K562 (cell line): ENCODE results near the gene TMEM184B. TPM values are rescaled to one million over a fixed set of nuclear protein-coding genes. Genes with fewer than 3 reads are reported as not detected.

Experiments used
- ARID2 ChIP-seq: fragments of 450-650 bp; IDR thresholded peaks from 2 replicates; pipeline ENCODE4 v1.6.1; 2017; ENCODE audit warnings: antibody characterized with exemption, mild to moderate bottlenecking
- BCOR ChIP-seq: fragments of 450-650 bp; IDR thresholded peaks from 2 replicates; pipeline ENCODE4 v1.6.1; 2016
- CBX5 ChIP-seq: IDR thresholded peaks from 2 replicates; pipeline ENCODE4 v1.6.1; 2014; ENCODE audit warnings: low read depth, borderline replicate concordance
- EP400 ChIP-seq: fragments of 450-650 bp; IDR thresholded peaks from 2 replicates; pipeline ENCODE4 v1.6.1; 2017; ENCODE audit warnings: antibody characterized with exemption, mild to moderate bottlenecking, moderate library complexity
- SAFB2 ChIP-seq: fragments of 200-400 bp; formaldehyde crosslinking; IDR thresholded peaks from 2 replicates; pipeline ENCODE4 v1.6.1; 2018; ENCODE audit warnings: borderline replicate concordance, low read length, low read depth, moderate library complexity; ENCODE audit not compliant: severe bottlenecking
- TAF7 ChIP-seq: fragments of 450-650 bp; IDR thresholded peaks from 2 replicates; pipeline ENCODE4 v1.6.1; 2016; ENCODE audit warnings: missing genetic modification characterization, missing compliant biosample characterization
- ZNF384 ChIP-seq: IDR thresholded peaks from 2 replicates; pipeline ENCODE4 v1.6.1; 2012; ENCODE audit warnings: low read depth, low read length, improper control_type of control experiment
- ZNF583 ChIP-seq: fragments of 250-450 bp; sonication (Bioruptor Pico); IDR thresholded peaks from 2 replicates; pipeline ENCODE4 v1.4.0; 2020
- polyA plus RNA-seq, 8 experiments: library from polyadenylated mRNA; depleted of rRNA in 4 of 8; stranded (reverse) in 5 of 8; unstranded in 3 of 8; fragments of >200 nt; fragmentation: Nextera tagmentation in 2 of 8; fragmentation: Illumina TruSeq in 1 of 8; extraction: Ambion mirVana in 2 of 8; extraction: Trizol in 1 of 8; gene quantifications; 2 replicates each; pipeline versions ENCODE4 v1.2.1 to v1.2.3, GENCODE V29; 2011 to 2014; ENCODE audit warnings: inconsistent platforms in 1 of 8, missing spikeins in 1 of 8
- total RNA-seq, 7 experiments: library from RNA; depleted of rRNA in 6 of 7; stranded (reverse); fragments of >200 nt in 6 of 7; fragmentation: Illumina TruSeq in 2 of 7; extraction: Trizol in 2 of 7; gene quantifications; 2 replicates each; pipeline versions ENCODE4 v1.2.1 to v1.2.3, GENCODE V29; 2011 to 2021; ENCODE audit warnings: low replicate concordance in 1 of 7
- TF ChIP-seq, protein P1 (sequence below): fragments of 250-450 bp; sonication (Bioruptor Pico); IDR thresholded peaks from 2 replicates; pipeline ENCODE4 v1.9.0; 2021; ENCODE audit warnings: mild to moderate bottlenecking, inconsistent platforms
- TF ChIP-seq, protein P2 (sequence below): fragments of 200-800 bp; sonication (Bioruptor generic); IDR thresholded peaks from 2 replicates; pipeline ENCODE4 v1.6.1; 2016; ENCODE audit warnings: missing genetic modification characterization, missing compliant biosample characterization
- TF ChIP-seq, protein P3 (sequence below): fragments of 250-450 bp; sonication (Bioruptor Pico); IDR thresholded peaks from 2 replicates; pipeline ENCODE4 v1.4.0; 2020
- TF ChIP-seq, protein P4 (sequence below): sonication (generic); formaldehyde crosslinking; IDR thresholded peaks from 2 replicates; pipeline ENCODE4 v1.8.0; 2022; ENCODE audit warnings: mild to moderate bottlenecking, missing genetic modification reagents

TMEM184B gene
- total and polyA plus RNA-seq, 9 of the 15 experiments (the other 6 are each of a cell fraction or from before 2014, with no cell fraction given): 0.31 to 25.1 (median 6.2) TPM

DNA sequence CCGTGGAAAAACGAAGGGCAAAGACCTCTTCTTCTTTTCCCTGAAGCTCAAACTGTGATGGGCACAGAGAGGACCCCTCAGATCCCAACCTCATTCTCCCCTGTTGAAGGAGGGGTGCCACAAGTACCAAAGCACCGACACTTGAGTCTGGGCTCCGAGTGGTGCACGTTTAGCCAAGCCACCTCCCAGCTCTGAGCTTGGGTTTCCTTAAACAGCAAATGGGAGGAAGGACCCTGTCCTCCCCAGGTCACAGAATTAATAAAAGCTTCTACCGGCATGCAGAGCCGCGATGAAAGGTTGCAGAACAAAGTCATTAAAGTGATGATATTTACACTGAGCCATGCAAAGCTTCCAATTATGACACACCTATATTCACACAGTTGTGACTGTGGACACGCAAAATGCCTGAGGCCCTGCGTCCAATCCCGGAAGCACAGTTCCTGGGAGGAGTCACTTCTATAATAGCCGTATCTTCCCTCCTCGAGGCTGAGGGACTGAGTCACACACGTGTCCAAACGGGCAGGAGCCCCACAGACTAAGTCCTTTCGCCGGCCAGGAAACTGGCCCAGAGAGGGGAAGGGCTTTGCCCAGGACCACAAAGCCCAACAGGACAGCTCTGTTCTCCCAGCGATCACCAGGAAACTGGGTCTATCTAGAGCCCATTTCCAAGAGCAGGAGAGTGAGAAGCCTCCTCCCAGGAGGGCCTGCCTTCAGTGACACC lies 45.3 kb upstream of the TMEM184B start (continued):
- TF ChIP-seq, protein P1, sequence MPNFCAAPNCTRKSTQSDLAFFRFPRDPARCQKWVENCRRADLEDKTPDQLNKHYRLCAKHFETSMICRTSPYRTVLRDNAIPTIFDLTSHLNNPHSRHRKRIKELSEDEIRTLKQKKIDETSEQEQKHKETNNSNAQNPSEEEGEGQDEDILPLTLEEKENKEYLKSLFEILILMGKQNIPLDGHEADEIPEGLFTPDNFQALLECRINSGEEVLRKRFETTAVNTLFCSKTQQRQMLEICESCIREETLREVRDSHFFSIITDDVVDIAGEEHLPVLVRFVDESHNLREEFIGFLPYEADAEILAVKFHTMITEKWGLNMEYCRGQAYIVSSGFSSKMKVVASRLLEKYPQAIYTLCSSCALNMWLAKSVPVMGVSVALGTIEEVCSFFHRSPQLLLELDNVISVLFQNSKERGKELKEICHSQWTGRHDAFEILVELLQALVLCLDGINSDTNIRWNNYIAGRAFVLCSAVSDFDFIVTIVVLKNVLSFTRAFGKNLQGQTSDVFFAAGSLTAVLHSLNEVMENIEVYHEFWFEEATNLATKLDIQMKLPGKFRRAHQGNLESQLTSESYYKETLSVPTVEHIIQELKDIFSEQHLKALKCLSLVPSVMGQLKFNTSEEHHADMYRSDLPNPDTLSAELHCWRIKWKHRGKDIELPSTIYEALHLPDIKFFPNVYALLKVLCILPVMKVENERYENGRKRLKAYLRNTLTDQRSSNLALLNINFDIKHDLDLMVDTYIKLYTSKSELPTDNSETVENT (CRISPR knock-in tag): no peak
- TF ChIP-seq TAF7 (tag) (no peak), ARID2 (no peak), ZNF583 (CRISPR knock-in tag) (peak; percentile 64; the same call in 1 of the 2 replicates), CBX5 (no peak), ZNF384 (no peak), BCOR (peak; percentile 52; the same call in 1 of the 2 replicates), EP400 (peak; percentile 80), SAFB2 (no peak)
- TF ChIP-seq, protein P2, sequence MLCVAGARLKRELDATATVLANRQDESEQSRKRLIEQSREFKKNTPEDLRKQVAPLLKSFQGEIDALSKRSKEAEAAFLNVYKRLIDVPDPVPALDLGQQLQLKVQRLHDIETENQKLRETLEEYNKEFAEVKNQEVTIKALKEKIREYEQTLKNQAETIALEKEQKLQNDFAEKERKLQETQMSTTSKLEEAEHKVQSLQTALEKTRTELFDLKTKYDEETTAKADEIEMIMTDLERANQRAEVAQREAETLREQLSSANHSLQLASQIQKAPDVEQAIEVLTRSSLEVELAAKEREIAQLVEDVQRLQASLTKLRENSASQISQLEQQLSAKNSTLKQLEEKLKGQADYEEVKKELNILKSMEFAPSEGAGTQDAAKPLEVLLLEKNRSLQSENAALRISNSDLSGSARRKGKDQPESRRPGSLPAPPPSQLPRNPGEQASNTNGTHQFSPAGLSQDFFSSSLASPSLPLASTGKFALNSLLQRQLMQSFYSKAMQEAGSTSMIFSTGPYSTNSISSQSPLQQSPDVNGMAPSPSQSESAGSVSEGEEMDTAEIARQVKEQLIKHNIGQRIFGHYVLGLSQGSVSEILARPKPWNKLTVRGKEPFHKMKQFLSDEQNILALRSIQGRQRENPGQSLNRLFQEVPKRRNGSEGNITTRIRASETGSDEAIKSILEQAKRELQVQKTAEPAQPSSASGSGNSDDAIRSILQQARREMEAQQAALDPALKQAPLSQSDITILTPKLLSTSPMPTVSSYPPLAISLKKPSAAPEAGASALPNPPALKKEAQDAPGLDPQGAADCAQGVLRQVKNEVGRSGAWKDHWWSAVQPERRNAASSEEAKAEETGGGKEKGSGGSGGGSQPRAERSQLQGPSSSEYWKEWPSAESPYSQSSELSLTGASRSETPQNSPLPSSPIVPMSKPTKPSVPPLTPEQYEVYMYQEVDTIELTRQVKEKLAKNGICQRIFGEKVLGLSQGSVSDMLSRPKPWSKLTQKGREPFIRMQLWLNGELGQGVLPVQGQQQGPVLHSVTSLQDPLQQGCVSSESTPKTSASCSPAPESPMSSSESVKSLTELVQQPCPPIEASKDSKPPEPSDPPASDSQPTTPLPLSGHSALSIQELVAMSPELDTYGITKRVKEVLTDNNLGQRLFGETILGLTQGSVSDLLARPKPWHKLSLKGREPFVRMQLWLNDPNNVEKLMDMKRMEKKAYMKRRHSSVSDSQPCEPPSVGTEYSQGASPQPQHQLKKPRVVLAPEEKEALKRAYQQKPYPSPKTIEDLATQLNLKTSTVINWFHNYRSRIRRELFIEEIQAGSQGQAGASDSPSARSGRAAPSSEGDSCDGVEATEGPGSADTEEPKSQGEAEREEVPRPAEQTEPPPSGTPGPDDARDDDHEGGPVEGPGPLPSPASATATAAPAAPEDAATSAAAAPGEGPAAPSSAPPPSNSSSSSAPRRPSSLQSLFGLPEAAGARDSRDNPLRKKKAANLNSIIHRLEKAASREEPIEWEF (CRISPR knock-in tag): no peak
- TF ChIP-seq, protein P3, sequence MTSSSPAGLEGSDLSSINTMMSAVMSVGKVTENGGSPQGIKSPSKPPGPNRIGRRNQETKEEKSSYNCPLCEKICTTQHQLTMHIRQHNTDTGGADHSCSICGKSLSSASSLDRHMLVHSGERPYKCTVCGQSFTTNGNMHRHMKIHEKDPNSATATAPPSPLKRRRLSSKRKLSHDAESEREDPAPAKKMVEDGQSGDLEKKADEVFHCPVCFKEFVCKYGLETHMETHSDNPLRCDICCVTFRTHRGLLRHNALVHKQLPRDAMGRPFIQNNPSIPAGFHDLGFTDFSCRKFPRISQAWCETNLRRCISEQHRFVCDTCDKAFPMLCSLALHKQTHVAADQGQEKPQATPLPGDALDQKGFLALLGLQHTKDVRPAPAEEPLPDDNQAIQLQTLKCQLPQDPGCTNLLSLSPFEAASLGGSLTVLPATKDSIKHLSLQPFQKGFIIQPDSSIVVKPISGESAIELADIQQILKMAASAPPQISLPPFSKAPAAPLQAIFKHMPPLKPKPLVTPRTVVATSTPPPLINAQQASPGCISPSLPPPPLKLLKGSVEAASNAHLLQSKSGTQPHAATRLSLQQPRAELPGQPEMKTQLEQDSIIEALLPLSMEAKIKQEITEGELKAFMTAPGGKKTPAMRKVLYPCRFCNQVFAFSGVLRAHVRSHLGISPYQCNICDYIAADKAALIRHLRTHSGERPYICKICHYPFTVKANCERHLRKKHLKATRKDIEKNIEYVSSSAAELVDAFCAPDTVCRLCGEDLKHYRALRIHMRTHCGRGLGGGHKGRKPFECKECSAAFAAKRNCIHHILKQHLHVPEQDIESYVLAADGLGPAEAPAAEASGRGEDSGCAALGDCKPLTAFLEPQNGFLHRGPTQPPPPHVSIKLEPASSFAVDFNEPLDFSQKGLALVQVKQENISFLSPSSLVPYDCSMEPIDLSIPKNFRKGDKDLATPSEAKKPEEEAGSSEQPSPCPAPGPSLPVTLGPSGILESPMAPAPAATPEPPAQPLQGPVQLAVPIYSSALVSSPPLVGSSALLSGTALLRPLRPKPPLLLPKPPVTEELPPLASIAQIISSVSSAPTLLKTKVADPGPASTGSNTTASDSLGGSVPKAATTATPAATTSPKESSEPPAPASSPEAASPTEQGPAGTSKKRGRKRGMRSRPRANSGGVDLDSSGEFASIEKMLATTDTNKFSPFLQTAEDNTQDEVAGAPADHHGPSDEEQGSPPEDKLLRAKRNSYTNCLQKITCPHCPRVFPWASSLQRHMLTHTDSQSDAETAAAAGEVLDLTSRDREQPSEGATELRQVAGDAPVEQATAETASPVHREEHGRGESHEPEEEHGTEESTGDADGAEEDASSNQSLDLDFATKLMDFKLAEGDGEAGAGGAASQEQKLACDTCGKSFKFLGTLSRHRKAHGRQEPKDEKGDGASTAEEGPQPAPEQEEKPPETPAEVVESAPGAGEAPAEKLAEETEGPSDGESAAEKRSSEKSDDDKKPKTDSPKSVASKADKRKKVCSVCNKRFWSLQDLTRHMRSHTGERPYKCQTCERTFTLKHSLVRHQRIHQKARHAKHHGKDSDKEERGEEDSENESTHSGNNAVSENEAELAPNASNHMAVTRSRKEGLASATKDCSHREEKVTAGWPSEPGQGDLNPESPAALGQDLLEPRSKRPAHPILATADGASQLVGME (CRISPR knock-in tag): no peak
- TF ChIP-seq, protein P4, sequence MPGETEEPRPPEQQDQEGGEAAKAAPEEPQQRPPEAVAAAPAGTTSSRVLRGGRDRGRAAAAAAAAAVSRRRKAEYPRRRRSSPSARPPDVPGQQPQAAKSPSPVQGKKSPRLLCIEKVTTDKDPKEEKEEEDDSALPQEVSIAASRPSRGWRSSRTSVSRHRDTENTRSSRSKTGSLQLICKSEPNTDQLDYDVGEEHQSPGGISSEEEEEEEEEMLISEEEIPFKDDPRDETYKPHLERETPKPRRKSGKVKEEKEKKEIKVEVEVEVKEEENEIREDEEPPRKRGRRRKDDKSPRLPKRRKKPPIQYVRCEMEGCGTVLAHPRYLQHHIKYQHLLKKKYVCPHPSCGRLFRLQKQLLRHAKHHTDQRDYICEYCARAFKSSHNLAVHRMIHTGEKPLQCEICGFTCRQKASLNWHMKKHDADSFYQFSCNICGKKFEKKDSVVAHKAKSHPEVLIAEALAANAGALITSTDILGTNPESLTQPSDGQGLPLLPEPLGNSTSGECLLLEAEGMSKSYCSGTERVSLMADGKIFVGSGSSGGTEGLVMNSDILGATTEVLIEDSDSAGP (CRISPR knock-in tag): no peak
